GM18870 (cell line): Measurements from ENCODE around the gene SERPINA3.
"Not testable (repeated sequence)": the region's sequence is repeated elsewhere in the genome, so short reads cannot be mapped to it uniquely, and the experiment has no call there.

Experiments used
- ATAC-seq: cut with Tn5 transposase; IDR thresholded peaks from one replicate; pipeline ENCODE4 v1.9.1; 2021; ENCODE audit warnings: moderate library complexity; ENCODE audit not compliant: unreplicated experiment

SERPINA3 gene

DNA sequence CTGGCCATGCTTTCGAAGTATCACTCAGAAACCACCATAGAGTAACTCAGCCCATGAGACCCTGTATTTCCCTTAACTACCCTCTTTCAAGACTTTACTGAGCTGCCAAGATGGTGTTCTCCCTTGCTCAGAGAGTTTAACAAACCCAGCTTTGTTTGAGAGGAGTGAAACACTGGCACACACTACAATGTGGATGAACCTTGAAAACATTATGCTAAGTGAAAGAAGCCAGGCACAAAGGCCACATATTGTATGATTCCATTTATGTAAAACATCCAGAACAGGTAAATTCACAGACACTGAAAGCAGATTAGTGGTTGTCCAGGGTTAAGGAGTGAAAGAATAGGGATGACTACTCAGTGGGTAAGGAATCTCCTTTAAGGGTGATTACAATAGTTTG lies 18.9 kb downstream of the SERPINA3 start:
- ATAC-seq = no peak

- no peak for ATAC-seq
Measured at GRCh38 chr14:94631536-94632304, 19.5 kb downstream of the SERPINA3 start.

- ATAC-seq = no peak
Measured at GRCh38 chr14:94632305-94632590, 20.1 kb downstream of the SERPINA3 start.

GRCh38 chr14:94633121-94633520 lies 20.9 kb downstream of the SERPINA3 start:
- no peak for ATAC-seq

DNA sequence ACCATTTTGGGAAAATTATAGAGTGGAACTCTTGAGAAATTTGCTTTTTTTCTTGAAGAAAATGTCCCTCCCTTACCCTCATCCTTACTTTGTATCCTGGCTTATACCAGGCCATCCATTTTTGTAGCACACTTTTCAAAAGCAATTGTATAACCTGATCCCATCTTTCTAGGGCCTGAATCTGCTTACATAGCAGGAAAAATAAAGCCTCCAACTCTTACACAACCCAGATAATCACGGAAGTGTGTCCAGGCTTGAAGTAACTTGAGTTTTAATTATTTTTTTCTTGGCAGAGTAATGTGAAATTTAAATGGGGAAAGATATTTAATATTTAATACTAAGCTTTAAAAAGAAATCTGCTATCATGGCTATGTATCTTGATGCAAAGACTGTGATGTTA lies 23.0 kb downstream of the SERPINA3 start:
- no peak for ATAC-seq

GRCh38 chr14:94636744-94637412 lies 24.7 kb downstream of the SERPINA3 start:
- no peak for ATAC-seq

DNA sequence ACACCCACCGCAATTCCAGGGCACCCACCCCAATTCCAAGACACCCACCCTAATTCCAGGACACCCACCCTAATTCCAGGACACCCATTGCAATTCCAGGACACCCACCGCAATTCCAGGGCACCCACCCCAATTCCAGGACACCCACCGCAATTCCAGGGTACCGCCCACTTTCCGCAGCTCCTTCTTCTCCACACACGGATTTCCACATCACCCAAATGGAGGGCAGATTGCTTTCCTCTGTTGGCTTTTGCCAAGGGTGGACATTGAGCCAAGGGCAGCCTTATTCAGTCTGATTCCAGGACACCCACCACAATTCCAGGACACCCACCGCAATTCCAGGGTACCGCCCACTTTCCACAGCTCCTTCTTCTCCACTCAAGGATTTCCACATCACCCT lies 25.6 kb downstream of the SERPINA3 start:
- not testable (repeated sequence) for ATAC-seq

DNA sequence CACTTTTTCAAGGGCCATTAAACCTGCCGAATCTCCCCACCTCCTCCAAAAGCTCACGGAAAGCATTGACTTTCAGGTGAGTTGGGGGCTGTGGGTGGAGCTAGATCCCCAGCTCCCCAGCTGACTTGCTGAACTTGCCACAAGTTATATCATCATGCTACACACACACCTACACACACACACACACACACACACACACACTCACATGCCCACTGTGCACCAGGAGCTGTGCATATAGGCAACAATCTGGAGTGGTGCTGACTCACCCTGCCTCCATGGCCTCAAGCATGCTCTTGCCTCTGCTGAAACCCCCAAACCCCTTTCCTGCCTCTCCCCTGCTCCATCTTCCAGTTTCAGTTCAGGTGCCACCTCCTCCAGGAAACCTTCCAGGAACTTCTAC lies 26.1 kb downstream of the SERPINA3 start:
- ATAC-seq = no peak

- no peak for ATAC-seq
Measured at GRCh38 chr14:94638961-94639817, 27.0 kb downstream of the SERPINA3 start.

- ATAC-seq = no peak
Measured at GRCh38 chr14:94640721-94641631, 28.8 kb downstream of the SERPINA3 start.

DNA sequence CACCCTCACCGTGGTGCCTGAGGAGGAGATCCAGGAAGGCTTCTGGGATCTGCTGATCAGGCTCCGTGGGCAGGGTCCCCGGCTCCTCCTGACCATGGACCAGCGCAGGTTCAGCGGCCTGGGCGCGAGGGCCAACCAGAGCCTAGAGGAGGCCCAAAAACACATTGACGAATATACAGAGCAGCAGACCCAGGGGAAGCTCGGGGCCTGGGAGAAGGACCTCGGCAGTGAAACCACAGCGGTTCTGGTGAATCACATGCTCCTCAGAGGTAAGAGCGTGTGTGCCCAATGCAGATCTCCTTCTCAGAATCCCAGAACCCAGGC lies 29.4 kb downstream of the SERPINA3 start:
- no peak for ATAC-seq

- no peak for ATAC-seq
Measured at GRCh38 chr14:94643316-94644101, 31.3 kb downstream of the SERPINA3 start.

DNA sequence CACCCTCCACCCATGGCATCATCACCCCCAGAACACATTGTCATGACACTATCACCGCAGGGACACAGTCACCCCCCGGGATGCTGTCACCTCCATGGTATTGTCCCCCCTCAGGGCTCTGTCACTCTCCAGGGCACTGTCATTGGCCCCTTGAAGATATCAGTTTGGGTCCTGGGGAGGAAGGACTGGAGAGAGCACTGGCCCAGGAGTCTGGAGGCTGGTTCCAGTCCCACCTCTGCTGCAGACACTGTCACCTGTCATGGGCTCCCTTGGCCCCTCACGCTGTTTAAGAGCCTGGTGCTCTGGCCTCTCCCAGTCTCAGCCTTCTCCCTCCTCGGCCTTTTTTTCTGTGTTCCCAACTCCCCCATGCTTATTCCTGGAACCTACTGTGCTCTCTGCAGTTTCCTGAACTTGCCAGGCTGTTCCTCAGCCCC lies 31.9 kb downstream of the SERPINA3 start:
- no peak for ATAC-seq

GRCh38 chr14:94646066-94646465 lies 33.9 kb downstream of the SERPINA3 start:
- no peak for ATAC-seq

GRCh38 chr14:94646481-94646880 lies 34.3 kb downstream of the SERPINA3 start:
- ATAC-seq = no peak

DNA sequence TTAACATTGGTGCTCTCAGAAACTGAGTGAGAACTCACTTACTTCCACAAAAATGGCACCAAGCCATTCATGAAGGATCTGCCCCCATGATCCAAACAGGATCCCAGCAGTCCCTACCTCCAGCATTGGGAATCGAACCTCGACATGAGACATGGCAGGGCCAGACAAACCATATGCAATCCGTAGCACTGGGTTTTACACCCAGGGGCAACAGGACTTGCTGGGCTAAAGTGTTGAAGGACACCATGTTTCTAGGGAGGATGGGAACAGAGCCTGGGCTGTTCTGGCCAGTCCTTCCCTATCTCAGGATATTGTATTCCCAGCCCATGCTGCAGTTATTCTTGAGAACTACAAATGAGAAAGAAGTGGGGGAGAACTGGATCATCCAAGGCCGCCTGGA lies 36.6 kb downstream of the SERPINA3 start:
- ATAC-seq = no peak

GRCh38 chr14:94649543-94650443 lies 37.6 kb downstream of the SERPINA3 start:
- no peak for ATAC-seq

GRCh38 chr14:94650444-94650775 lies 38.2 kb downstream of the SERPINA3 start:
- ATAC-seq = no peak
